GM04504 (cell line): Measurements from ENCODE around the gene RHOT2.

Experiments used
- DNase-seq: peaks from one replicate; pipeline ENCODE4 v3.0.0-alpha.2; 2012; ENCODE audit warnings: low read depth

The RHOT2 gene

DNA sequence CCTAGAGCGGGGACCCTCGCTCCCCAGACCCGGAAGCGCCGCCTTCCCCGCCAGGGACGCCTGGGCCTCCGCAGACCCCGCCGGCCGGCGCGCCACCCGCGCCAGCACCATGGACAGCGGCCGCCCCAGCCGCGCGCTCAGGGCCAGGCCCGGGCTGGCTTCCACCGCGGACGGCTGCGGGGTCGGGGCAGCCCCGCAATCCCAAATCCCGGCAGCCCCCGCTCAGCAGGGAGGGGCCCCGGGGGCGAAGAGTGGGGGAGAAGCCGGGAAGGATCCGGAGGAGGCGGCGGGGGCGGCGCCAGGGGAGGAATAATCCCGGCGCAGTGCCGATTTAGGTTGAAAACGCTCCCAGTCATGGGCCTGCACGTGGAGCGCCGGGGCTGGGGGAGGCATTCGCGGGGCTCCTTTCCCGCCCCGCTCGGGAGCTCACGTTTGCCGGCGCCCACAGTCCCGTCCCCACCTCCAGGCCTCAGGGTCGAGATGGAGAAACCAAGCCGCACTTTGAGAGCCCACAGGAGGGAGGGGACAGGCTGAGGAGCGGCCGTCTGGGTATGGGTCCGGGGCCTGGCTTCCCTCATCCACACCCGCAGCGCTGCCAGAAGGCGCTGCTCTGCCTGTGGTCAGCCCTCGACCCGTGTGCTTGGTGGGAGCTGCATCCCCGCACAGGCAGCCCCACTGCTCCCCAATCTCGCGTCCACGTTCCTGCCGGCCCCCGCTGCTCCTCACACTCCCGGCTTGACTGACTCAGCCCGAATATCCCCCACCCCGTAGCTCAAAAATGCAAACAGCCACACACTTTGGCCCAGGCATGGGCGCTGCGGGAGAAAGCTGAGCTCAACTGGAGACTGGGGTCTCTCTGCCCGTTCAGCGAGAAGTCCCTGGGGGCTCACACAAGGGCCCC lies 33.0 kb downstream of the RHOT2 start:
- no peak for DNase-seq

DNA sequence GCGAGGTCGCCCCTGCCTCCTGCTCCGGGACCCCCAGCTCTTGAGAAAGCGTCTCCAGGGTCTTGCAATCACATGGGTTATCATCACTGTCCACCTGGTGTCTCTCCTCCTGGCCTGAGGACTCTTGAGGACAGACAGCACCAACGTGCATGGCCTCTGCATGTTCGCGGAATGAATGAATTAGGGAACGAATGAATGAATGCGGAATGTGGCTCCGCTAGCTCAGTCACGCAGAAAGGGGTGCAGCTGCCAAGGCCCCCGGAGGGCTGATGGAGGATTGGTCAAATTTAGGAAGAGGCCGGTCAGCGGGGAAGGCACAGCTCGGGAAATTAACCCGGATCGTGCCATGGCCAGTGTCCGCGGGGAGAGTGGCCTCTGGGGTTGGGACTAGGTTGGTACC lies 34.4 kb downstream of the RHOT2 start:
- no peak for DNase-seq

DNA sequence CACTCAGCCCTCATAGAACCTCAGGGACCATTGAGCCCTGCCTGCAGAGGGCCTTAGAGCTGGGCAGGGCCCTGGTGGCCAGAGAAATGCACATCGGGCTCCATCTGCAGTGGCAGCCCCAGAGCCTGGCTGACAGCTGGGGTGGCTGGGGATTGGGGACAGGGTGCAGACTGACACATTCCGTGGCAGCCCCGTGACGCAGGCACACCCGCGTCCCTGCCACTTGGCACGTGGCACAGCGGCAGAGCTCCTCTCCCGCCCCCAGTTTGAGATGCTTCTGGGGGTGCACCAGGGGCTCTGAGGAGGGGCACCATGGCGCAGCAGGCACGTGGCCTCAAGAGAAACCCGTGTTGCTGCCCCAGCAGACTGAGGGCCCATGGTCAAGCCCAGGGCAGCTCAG lies 35.5 kb downstream of the RHOT2 start:
- DNase-seq = no peak

DNA sequence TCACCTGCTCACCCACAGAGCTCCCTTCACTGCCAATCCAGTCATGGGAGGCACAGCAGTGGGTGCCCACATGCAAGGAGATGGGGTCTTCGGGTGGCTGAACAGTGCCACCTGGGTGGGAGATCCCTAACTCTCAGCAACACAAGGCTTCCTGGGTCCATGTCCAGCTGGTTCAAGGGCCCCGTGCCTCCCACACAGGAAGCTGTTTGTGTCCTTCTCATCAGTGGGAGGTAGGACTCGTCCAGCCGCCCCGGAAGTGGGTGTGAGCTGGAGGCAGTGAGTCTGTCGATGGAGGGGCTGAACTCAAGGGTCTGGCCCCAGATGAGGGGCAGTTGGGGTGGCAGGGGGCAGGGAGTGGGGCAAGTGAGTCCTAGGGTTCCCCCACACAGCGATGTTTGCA lies 36.1 kb downstream of the RHOT2 start:
- DNase-seq = no peak

DNA sequence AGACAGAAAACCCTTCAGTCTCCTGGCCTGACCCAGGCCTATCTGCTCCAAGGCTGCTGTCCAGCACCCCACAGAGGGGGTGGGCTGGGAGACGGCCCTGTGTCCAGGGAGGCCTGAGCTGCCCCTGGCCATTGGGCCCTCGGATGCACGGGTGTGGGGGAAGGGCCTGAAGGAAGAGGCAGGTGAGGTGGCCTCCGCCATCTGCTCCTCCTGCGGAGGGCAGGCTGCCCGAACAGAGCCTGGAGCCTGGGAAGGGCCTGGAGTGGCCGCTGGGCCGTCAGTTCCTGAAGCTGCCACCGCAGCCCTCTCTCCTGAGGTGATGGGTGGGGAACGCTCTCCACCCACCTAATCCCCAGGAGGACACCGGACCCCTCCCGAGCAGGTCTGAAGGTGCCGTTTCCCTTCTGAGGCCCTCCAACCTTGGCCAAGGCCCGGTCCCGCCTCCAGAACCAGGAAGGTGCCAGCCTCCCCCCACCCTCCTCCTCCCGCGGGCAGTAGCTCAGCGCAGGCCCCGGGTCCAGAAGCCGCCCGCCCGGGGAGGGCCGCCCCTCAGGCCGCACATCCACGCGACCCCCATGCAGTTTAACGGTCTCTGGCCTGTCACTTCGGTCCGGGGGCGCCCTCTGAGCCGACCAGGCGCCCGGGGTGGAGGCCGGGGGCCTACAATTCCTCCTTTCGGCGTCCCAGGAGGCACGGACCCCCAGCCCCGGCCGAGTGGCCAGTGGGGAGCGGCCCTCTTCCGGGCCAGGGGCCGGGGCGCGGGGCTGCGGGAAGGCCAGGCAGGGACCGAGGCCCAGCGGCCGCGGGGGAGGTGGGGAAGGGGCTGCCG lies 36.8 kb downstream of the RHOT2 start:
- no peak for DNase-seq

DNA sequence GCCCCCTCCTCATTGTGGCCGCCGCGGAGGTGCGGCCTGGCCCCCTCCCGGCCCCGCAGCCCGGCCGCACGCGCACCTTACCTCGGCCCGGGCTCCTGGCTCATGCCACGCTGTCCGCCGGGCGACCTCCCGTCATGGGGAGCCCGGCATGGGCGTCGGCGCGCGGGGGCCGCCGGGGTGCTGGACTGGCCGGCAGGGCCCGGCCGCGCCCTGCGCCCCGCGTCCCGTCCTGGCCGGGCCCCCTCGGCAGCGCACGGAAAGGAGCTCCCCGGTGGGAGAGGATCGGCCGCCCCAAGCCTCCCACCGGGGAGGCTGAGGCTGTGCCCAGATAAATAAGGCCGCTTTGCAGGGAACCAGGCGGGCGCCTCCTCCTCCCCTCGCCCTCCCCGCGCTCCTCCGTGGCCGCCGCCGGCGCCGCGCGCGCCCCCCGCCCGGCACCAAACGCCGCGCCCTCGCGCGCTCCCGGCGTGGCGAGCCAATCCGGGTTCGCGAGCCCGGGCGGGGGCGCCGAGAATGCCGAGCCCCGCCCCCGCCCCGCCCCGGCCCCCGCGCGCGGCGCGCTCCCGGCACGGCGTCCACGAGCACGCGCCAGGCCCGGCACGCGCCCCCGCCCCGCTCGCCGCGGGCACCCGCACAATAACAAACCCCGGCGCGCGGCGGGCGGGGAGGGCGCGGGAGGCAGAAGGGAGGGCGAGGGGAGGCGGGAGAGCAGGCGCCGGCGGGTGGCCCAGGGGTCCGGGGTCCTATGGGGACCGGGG lies 37.7 kb downstream of the RHOT2 start, which contains the start of gene FBXL16:
Gene FBXL16, minus strand, starts transcription at position 371 of the 758 bp plus-strand sequence. CDS start 8,396 bp downstream, outside the sequence.
- no peak for DNase-seq

DNA sequence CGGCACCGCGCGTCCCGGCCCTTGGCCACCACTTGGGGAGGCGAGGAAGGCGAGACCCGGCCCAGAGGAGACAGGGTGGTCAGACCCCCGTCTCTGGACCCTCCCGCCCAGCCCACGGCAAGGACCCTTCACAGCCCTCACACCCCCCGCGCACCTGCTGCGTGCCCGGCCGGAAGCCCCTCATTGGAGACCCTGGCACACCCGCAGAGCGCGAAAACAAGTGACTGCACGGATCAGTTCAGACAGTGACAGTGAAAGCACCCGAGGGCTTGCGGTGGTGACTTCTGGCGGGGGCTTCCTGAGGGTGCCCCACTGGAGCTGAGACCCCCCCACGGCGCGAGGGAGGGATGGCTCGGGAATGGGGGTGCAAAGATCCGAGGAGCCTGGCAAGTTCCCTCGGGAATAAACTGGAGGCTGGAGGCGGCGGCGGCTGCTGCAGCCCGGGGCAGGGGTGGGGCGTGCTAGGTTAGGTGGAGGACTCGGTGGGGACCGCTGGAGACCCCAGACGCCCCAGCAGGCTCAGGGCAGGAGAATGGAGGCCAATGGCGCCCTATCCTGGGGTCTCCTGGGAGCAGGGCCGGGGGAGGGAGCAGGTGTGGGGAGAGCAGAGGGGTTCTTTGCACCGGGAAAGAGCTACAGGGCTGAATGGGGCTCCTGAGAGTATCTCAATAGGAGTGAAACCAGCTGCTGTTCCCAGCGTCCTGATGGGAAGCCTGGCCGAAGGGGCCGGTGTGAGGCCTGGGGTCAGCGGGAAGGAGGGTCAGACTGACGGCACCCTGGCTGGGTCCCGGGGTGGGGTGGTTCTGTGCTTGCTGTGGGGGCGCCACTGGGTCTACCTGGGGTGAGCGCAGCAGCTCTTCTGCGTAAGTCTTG lies 38.5 kb downstream of the RHOT2 start:
- no peak for DNase-seq

DNA sequence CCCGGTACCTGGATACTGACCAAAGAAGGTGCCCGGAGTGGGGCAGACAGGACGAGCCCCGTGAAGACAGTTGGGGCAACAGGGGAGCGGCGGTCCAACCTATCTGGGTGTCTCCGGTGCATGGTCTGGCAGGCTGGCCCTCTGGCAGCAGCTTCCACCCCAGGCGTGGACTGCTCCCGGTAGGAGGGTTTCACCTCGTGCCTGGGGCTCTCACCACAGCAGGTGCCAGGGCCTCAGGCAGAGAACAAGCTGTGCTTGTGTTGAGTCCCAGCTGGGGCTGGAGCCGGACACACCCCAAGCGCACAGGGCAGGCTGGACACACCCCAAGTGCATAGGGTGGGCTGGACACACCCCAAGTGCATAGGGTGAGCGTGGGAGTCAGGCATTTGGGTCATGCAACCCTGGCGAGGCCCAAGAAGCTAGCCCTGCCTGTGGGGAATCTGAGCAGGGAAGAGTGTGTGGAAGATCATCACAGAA lies 39.2 kb downstream of the RHOT2 start:
- no peak for DNase-seq

DNA sequence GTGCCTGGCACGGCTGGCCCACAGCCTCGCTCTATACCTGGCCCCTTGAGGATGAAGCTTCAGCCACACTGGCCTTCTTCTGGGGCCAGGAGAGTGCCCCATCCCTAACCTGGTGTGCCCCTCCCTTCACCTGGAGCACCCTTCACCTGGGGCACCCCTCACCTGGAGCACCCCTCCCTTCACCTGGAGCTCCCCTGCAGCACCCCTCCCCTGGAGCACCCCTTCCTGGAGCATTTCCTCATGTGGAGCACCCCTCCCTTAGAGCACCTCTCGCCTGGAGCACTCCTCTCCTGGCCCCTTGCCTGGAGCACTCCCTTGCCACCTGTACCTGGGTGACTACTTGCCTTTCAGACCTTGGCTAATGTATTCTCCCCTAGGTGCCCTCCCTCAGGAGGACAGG lies 40.1 kb downstream of the RHOT2 start:
- no peak for DNase-seq

DNA sequence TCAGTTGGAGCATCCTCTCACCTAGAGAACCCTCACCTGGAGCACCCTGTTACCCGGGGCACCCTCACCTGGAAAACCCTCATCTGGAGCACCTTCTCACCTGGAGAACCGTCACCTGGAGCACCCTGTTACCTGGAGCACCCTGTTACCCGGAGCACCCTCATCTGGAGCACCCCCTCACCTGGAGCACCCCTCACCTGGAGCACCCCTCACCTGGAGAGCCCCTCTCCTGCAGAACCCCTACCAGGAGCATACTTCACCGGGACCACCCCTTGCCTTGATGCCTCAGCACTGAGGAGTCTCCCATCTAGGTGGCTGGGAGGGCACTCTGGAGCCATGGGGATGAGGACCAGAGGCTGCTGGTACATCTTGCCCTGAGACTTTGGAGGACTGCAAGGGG lies 41.0 kb downstream of the RHOT2 start:
- DNase-seq = no peak

DNA sequence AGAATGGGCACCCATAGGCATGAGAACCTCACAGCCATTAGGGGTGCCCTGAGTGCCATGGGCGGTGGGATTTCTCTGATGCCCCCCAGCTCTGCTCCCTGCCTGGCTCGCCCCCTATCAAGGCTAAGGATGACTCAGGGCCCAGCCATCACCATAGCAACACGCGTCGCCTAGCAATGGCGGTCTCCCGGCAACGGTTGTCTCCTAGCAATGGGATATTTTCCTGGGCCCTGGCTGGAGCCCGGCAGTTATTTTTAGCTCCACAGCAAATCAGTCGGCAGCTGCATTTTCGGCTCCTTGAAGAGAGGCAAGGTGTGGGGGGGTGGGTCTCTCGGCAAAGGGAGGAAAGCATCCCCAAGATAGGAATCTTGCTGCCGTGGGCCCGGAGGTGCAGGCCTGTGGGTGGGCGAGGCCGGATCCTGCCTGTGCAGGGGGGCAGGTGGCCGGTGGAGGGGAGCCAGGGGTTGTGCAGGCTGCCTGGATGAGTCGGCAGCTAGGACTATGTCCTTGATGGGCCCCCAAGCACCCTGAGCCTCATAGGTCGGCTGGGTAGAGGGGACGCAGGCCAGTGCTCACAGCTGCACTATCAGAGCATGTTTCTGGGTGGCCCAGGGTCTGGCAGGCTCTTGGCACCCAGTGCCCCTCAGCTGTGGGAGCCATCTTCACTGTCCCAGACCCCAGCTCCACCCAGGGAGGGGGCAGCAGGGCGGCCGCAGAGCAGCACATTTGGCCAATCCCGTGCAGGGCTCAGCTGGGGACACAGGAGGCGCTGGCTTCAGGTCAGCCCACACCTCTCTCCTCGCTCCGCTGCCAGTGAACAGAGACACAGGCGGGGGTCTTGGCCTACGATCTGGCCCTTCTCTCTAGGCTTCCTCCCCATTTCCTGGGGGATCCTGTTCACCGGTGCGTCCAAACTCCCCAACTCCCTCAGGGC lies 41.9 kb downstream of the RHOT2 start:
- no peak for DNase-seq

DNA sequence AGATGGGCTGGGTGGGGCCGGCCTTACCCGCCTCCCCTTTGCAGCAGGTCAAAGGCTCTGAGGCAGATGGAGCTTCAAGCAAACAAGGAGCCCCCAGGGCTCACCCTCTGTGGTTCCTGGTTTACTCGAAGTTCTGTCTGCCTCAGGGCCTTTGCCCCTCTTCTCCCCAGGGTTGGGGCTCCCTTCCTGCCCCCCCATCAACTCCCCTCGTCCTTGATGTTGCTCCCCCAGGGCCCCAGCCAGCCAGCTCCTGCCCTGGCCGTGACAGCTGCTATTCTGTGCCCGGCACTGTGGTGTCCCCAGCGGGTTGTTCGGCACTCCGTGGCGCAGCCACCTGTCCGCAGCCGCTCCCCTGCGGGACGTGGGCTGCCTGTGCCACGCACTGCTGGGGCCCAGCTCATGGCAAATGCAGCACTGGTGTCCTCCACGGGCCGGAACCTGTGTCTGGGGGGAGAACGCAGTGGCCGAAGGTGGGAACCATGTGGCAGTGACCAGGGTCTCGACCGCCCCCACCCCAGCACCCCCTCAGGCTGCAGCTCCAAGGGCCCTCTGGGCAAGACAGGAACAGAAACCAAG lies 42.7 kb downstream of the RHOT2 start:
- no peak for DNase-seq

DNA sequence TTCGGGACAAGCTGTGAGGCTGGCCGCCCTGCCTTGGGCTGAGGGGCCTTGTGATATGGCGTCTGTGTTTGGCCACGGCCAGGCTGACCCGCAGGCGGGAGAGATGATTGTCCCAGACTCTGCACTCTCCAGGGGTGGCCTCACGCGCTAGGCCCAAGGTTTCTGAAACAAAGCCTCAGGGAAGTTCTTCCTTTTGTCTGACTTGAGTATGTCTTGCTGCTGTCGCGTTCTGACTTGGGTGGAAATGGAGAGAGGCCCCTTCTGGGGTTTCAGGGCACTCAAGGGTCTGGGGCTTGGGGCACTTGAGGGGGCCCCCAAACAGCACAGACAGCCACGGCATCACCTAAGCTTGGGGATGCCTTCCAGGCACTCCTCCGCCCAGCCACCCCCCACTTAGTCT lies 43.2 kb downstream of the RHOT2 start:
- no peak for DNase-seq

DNA sequence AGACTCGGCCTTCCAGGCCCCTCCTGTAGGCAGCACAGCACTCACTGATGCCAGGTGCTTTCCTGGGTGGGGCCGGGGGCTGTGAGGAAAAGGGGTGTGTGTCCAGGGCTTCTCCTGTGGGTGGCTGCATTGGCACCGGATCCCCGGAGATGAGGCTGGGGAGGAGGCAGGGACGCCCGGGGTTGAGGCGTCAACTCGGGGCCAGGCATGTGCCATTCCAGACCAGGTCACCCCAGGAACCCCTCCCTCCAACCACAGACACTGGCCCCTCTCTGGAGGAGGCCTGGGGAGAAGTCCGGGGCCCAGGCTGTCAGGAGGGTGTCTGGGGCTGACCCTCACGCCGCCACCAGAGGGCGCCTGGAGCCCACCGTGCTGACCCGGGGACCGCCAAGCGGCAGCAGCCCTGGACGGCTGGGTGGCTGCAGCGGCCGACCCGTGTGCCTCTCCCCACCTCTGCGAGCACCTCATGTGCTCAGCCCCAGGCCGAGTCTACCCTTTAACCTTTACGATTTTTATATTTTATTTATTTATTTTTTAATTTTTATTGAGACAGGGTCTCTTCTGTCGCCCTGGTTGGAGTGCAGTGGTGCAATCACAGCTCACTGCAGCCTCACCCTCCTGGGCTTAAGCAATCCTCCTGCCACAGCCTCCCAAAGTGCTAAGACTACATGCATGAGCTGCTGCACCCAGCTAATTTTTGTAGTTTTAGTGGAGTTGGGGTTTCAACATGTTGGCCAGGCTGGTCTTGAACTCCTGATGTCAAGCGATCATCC lies 43.8 kb downstream of the RHOT2 start:
- no peak for DNase-seq

DNA sequence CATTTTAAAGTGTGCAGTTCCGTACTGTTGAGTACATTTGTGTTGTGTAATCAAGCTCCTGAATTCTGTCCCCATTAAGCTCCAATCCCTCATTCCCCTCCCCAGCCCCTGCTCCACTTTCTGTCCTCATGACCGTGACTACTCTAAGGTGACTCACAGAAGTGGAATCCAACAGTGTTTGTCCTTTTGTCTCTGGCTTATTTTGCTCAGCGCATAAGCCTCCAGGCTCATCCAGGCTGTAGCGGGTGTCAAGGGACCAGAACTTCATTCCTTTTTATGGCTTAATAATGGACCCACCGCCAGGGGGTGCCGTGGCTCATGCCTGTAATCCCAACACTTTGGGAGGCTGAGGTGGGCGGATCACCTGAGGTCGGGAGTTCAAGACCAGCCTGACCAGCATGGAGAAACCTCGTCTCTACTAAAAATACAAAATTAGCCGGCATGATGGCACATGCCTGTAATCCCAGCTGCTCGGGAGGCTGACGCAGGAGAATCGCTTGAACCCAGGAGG lies 44.9 kb downstream of the RHOT2 start:
- DNase-seq = peak; percentile 89

DNA sequence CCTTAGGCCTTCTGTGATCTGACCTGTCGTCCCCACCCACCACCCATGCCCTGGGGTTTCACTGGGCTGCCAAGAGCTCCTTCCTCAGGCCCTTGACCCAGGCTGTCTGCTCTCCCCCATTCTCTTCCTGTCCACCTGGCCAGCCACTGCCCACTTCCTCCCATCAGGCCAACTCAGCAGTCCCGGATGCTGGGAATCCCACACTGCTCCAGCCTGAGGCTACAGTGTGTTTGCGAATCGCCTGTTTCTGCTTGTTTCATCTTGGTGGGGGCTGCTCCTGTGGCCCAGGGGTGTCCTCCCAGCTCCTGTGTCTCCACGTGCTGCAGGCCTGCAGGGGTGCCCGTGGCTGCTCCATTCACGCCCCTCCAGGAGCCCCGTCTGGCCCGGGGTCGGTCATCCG lies 46.1 kb downstream of the RHOT2 start:
- no peak for DNase-seq

DNA sequence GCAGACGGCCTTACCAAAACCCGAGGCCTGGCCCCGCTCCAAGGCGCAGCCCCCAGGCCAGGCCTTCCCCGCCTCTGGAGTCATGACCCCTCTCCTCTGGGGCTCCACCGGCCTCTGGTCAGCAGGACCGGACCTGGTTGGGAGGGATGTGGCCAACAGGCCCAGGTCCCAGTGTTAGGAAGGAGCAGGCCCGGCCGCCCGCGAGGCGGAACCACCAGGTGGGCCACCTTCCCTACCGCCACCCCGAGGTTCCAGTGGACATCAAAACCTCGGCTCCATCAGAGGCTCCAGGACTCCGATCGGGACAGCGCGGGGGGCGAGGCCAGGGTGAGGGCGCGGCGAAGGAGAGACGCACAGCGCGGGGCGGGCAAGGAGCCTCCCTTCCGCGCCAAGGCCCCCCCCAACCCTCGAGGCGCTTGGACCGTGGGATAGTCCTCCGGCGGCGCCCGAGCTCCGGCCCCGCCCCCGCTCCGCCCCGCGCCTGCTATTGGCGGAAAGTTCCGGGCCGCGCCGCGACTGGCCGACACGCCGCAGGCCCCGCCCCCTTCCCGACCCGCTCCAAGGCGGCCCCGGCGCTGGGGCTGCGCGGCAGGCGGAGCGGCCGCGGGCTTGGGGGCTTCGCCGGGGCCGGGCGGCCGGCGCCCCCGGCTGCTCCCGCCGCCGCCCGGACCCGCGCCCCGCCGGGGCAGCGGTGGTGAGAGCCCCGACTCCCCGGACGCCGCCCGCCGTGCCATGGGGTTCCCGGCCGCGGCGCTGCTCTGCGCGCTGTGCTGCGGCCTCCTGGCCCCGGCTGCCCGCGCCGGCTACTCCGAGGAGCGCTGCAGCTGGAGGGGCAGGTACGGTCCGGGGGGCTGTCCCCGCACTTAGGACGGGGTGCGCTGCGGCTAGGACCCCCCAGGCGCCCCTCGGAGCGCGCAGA lies 46.9 kb downstream of the RHOT2 start, which contains the start of gene METRN:
Gene METRN, plus strand, starts transcription at position 561 of the 919 bp plus-strand sequence. Its CDS starts 172 bp downstream, at position 733.
- DNase-seq = peak; percentile 78
